SU-DHL-6 (cell line): ENCODE data around the gene PDZRN3.

Experiments used
- EZH2phosphoT487 ChIP-seq: fragments of 200-600 bp; sonication (generic), shearing (Covaris generic); conservative IDR thresholded peaks from 2 replicates; pipeline ENCODE4 v1.6.1; 2018; ENCODE audit warnings: mild to moderate bottlenecking, antibody characterized with exemption, low read length, moderate library complexity, mixed read lengths
- TF ChIP-seq, protein P1 (sequence below): fragments of 200-600 bp; sonication (generic); IDR thresholded peaks from one replicate; pipeline ENCODE4 v1.5.1; 2017; ENCODE audit warnings: antibody characterized with exemption, mild to moderate bottlenecking, low read length, moderate library complexity; ENCODE audit not compliant: insufficient read depth, poor library complexity, severe bottlenecking

DNA sequence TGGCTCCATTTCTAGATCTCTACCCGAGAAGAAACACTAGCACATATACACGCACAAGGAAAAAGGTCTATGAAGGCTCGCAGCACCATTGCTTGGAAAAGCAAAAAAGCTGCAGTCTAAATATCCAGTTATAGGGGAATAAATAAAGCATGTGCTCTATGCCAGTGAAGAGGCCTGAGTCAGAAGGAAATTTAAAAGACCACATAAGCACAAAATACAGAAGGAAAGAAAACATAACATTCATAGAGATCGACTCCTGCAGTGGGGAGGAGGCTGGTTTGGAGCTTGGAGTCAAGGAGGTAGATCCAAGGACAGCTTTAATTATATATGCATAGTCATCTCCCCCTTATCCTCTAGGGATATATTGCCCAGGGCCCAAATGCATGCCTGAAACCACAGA, 114.4 kb downstream of the PDZRN3 start:
- TF ChIP-seq, protein P1, sequence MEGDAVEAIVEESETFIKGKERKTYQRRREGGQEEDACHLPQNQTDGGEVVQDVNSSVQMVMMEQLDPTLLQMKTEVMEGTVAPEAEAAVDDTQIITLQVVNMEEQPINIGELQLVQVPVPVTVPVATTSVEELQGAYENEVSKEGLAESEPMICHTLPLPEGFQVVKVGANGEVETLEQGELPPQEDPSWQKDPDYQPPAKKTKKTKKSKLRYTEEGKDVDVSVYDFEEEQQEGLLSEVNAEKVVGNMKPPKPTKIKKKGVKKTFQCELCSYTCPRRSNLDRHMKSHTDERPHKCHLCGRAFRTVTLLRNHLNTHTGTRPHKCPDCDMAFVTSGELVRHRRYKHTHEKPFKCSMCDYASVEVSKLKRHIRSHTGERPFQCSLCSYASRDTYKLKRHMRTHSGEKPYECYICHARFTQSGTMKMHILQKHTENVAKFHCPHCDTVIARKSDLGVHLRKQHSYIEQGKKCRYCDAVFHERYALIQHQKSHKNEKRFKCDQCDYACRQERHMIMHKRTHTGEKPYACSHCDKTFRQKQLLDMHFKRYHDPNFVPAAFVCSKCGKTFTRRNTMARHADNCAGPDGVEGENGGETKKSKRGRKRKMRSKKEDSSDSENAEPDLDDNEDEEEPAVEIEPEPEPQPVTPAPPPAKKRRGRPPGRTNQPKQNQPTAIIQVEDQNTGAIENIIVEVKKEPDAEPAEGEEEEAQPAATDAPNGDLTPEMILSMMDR, result no peak
- TF ChIP-seq EZH2phosphoT487, result no peak
